Psoas muscle (tissue), 8 donors: Measurements from ENCODE around the gene MYOD1. TPM values are rescaled to one million over a fixed set of nuclear protein-coding genes. Genes with fewer than 3 reads are reported as not detected.

Source experiments
- ATAC-seq, 4 donors: fragments of 200-7000 bp; cut with Tn5 transposase; one replicate each; pipeline ENCODE4 v1.9.1; 2020; ENCODE audit warnings: moderate library complexity in 3 of 4, mild to moderate bottlenecking in 2 of 4
- DNase-seq, 2 donors: peaks; one replicate each; pipeline ENCODE4 v3.0.0-alpha.2; 2020
- H3K27ac ChIP-seq: fragments of 200-600 bp; one replicate; pipeline ENCODE4 v1.8.0; 2022
- H3K27me3 ChIP-seq, 3 donors: fragments of 200-600 bp in 1 of 3; one replicate each; pipeline versions ENCODE4 v1.6.1 to v1.8.0; 2013 to 2022; ENCODE audit warnings: low read length in 2 of 3, mild to moderate bottlenecking in 2 of 3, moderate library complexity in 1 of 3; ENCODE audit not compliant: insufficient read depth in 3 of 3
- H3K36me3 ChIP-seq, 2 donors: fragments of 200-600 bp in 1 of 2; one replicate each; pipeline versions ENCODE4 v1.6.1 to v1.8.0; 2013 to 2022; ENCODE audit warnings: low read depth in 1 of 2, mild to moderate bottlenecking in 1 of 2, moderate library complexity in 1 of 2; ENCODE audit not compliant: insufficient read depth in 1 of 2
- H3K4me1 ChIP-seq: fragments of 200-600 bp; one replicate; pipeline ENCODE4 v1.8.0; 2022
- H3K4me3 ChIP-seq: fragments of 200-600 bp; one replicate; pipeline ENCODE4 v1.8.0; 2022; ENCODE audit warnings: mild to moderate bottlenecking
- H3K9me3 ChIP-seq: fragments of 200-600 bp; one replicate; pipeline ENCODE4 v1.8.0; 2022
- WGBS, 3 donors: extraction: QIAGEN DNeasy Blood & Tissue Kit; methylation state at CpG; one replicate each; pipeline versions ENCODE4 v1.1.6 to v1.1.7; 2013; 5-methylcytosine and 5-hydroxymethylcytosine counted together
- intact Hi-C, 2 donors: fragments of 100-400 bp; cut with DNase I; formaldehyde crosslinking; loops; one replicate each; pipeline versions ENCODE4 v1.11.0 to v1.14.2; 2022
- polyA plus RNA-seq, 3 donors: library from polyadenylated mRNA; stranded (reverse); fragments of 200-250 nt; gene quantifications; one replicate each; pipeline ENCODE4 v1.2.3, GENCODE V29; 2013
- total RNA-seq, 4 donors: library from RNA; stranded (reverse); fragmentation: NEBNext Ultra II Directional in 2 of 4; extraction: Animal tissue kit (Norgen Biotek cat#: 25700) in 2 of 4; gene quantifications; one replicate each; pipeline versions ENCODE4 v1.2.1 to v1.2.4, GENCODE V29; 2021 to 2023
- TF ChIP-seq, protein P1 (sequence below): fragments of 200-600 bp; IDR thresholded peaks from one replicate; pipeline ENCODE4 v1.8.0; 2022; ENCODE audit warnings: antibody characterized with exemption
- donor health status: healthy with polysubstance abuse.
- donor health status: DM: no; HTN: no; CAD: no; lungs with moderate emphysema.
- donor health status: Bipolar disorder and iron deficiency.
- donor health status: healthy.
- donor health status: DM: yes; HTN: yes; CAD: no.
- donor health status: DM: no; HTN: no; CAD: no.
- donor health status: DM: no; HTN: no; CAD: no.
- donor health status: DM: yes; HTN: yes; CAD: no.

The MYOD1 gene
- total and polyA plus RNA-seq, 7 donors: 5.0 to 95.7 (median 56.2) TPM

DNA sequence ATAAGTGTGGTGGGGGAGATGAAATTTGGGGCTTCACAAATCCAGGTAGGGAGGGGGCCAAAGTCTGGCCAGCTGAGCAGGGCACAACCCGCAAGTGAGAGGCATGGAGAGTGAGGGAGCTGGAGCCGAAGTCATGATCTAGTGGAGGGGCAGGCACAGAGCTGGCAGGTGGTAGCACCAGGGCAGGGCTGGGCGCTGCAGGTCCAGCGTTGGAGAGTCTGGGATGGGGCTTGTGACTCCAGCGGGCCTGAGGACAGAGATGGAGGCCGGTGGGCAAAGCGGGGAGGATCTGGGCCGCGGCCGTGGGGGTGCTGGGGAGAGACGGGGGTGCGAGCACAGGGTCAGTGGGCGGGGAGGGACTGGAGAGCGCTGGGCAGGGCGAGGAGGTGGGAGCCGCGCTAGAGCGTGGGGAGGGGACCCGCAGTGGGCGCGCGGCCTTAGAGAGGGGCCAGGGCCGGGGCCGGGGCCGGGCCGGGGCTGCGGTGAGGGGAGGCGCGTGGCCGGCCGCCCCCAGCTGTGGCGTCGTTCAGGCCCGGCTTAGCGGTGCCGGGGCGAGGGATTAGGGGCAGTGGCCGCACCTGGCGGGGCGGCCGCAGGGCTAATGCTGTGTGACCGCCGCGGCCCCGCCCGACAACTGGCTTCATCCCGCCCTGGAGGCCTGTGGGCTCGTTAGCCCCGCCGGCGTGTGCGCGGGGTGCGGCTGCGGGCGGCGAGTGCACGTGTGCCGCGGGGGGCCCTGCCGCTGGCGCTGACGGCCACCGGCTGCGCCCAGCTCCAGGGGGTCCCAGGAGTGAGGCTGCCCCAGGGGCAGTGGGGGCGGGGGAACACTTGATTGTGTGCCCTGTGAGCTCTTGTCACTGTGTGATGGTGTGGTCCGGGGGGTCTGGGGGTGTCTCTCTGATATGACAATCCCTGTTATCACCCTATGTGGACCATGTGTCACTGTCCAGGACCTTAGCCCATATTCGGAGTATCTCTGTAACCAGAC, 23.6 kb upstream of the MYOD1 start:
- no peaks in the 10 kb centered on the region for H3K27me3 ChIP-seq
- no peak overlapping the region for H3K4me3 ChIP-seq
- H3K36me3 ChIP-seq: no peaks in the 10 kb centered on the region
- ATAC-seq (no peak), DNase-seq (no peak)
- peak overlapping the region; percentile 96 for H3K27ac ChIP-seq
- intact Hi-C loops: no loop called here
- 25 to 36% (median 26%) methylated on average over 39 to 68 of the region's 68 CpGs for WGBS, 3 donors
- TF ChIP-seq, protein P1, sequence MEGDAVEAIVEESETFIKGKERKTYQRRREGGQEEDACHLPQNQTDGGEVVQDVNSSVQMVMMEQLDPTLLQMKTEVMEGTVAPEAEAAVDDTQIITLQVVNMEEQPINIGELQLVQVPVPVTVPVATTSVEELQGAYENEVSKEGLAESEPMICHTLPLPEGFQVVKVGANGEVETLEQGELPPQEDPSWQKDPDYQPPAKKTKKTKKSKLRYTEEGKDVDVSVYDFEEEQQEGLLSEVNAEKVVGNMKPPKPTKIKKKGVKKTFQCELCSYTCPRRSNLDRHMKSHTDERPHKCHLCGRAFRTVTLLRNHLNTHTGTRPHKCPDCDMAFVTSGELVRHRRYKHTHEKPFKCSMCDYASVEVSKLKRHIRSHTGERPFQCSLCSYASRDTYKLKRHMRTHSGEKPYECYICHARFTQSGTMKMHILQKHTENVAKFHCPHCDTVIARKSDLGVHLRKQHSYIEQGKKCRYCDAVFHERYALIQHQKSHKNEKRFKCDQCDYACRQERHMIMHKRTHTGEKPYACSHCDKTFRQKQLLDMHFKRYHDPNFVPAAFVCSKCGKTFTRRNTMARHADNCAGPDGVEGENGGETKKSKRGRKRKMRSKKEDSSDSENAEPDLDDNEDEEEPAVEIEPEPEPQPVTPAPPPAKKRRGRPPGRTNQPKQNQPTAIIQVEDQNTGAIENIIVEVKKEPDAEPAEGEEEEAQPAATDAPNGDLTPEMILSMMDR: no peak
- H3K4me1 ChIP-seq: peaks cover 76% of the 10 kb centered on the region
- no peaks in the 10 kb centered on the region for H3K9me3 ChIP-seq

DNA sequence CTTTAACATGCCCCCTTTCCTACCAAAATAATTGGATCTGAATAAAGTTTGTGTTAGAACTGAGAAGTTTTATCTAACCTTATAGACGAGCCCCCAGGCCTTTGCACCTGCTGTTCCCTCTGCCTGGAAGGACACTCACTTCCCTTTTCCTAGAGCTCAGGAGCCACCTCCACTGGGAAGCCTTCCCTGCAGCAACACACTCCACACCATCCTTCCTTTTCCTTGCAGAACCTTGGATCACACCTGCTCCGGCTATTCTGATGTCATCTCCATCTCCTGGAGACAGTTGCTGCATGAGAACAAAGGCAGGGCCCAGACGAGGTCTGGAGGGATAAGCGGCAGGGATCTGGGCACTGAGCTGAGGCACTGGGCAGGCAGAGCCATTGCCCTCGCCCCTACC, 22.6 kb upstream of the MYOD1 start:
- WGBS, 3 donors: 31 to 50% (median 33%) methylated on average over 5 of the region's 5 CpGs
- H3K36me3 ChIP-seq: no peaks in the 10 kb centered on the region
- peaks cover 82% of the 10 kb centered on the region for H3K4me1 ChIP-seq
- TF ChIP-seq, protein P1: no peak
- ATAC-seq (peak in 1 of 4 donors; percentile 1), DNase-seq (no peak)
- no peak overlapping the region for H3K4me3 ChIP-seq
- peak overlapping the region; percentile 96 for H3K27ac ChIP-seq
- intact Hi-C loops: no loop called here
- no peaks in the 10 kb centered on the region for H3K27me3 ChIP-seq
- H3K9me3 ChIP-seq: no peaks in the 10 kb centered on the region

DNA sequence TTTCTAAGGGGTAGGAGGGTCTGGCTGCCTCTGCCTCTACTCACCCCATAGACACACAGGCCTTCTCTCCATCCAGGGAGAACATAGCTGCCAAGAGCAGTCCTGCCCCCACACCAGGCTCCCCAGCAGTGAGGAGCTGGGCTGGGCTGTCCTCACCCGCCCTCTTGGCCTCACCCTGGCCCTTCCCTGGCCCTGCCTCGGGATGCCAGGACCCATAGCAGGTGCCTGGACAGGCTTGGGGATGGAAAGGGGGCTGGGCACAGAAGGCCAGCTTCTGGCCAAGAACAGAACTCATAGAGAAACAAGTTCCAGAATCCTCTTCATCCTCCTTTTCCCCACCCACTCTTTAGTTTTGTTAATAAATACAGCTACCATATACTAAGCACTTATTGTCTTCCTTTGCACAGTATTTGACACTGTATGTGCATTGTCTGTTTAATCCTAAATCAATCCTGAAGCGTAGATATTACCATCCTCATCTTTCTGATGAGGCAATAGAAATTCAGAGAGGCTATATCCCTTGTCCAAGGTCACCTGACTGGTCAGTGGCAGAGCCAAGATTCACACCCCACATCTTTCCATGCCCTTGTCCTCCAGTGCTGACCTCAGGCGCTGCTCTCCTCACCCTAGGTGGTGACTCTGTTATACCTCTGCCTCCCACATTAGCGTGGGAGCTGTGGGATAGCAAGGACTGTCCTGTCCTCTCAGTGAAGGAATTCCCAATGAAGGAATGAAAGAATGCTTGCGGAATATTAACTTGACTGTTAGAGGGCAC, 22.0 kb upstream of the MYOD1 start:
- intact Hi-C loops: no loop called here

More for the DNA sequence above, 22.0 kb upstream of the MYOD1 start:
- H3K4me1 ChIP-seq: peaks cover 75% of the 10 kb centered on the region
- no peaks in the 10 kb centered on the region for H3K27me3 ChIP-seq
- TF ChIP-seq, protein P1: no peak
- H3K27ac ChIP-seq: peak overlapping the region; percentile 96
- H3K4me3 ChIP-seq: no peak overlapping the region
- ATAC-seq (peak; percentile 74 to 80 (median 74)), DNase-seq (peak; percentile 69 to 89)
- 28 to 34% (median 33%) methylated on average over 6 of the region's 6 CpGs for WGBS, 3 donors
- no peaks in the 10 kb centered on the region for H3K36me3 ChIP-seq
- no peaks in the 10 kb centered on the region for H3K9me3 ChIP-seq
